ENCODE measurements around the gene RAD18.

DNA sequence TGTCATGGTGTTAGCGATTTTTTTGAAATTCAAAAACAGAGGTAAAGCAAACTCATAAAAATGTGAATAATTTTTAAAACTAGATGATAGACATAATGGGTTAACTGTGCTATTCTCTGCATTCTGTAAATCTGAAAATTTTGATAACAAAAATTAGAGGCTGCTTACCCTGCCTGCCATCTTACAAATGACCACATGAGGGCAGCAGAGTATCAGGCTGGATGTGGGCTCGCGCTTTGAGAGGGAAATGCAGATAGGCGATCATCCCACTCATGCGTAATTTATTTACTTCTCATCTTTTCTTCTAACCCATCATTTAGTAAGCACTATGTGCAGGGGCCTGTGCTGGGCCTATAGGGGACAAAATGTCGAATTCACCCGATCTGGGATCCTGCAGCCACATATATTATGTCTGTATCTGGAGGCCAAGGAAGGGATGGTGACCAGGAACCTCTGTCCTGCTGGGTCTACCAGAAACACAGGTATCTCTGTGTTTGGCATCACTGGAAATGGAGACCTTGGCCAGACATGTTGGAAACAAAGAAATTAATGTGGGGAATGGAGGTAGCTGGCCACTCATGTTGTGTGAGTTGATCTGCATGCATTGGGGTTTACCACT lies 7.8 kb upstream of the RAD18 start:
- TF ChIP-seq, protein P1, sequence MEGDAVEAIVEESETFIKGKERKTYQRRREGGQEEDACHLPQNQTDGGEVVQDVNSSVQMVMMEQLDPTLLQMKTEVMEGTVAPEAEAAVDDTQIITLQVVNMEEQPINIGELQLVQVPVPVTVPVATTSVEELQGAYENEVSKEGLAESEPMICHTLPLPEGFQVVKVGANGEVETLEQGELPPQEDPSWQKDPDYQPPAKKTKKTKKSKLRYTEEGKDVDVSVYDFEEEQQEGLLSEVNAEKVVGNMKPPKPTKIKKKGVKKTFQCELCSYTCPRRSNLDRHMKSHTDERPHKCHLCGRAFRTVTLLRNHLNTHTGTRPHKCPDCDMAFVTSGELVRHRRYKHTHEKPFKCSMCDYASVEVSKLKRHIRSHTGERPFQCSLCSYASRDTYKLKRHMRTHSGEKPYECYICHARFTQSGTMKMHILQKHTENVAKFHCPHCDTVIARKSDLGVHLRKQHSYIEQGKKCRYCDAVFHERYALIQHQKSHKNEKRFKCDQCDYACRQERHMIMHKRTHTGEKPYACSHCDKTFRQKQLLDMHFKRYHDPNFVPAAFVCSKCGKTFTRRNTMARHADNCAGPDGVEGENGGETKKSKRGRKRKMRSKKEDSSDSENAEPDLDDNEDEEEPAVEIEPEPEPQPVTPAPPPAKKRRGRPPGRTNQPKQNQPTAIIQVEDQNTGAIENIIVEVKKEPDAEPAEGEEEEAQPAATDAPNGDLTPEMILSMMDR (IDR thresholded peaks at IDR 0.05), result peak; percentile 99
- TF ChIP-seq EZH2 (IDR thresholded peaks at IDR 0.05; ENCODE audit: borderline replicate concordance, insufficient read depth, low read depth, low read length, poor library complexity, severe bottlenecking), result no peak
